Measurements from ENCODE around the gene PTGES.
A peak's percentile ranks its signal among the peaks of the same experiment; 100 is the strongest.
"Not testable (repeated sequence)": the region's sequence is repeated elsewhere in the genome, so short reads cannot be mapped to it uniquely, and the experiment has no call there.

The PTGES gene

DNA sequence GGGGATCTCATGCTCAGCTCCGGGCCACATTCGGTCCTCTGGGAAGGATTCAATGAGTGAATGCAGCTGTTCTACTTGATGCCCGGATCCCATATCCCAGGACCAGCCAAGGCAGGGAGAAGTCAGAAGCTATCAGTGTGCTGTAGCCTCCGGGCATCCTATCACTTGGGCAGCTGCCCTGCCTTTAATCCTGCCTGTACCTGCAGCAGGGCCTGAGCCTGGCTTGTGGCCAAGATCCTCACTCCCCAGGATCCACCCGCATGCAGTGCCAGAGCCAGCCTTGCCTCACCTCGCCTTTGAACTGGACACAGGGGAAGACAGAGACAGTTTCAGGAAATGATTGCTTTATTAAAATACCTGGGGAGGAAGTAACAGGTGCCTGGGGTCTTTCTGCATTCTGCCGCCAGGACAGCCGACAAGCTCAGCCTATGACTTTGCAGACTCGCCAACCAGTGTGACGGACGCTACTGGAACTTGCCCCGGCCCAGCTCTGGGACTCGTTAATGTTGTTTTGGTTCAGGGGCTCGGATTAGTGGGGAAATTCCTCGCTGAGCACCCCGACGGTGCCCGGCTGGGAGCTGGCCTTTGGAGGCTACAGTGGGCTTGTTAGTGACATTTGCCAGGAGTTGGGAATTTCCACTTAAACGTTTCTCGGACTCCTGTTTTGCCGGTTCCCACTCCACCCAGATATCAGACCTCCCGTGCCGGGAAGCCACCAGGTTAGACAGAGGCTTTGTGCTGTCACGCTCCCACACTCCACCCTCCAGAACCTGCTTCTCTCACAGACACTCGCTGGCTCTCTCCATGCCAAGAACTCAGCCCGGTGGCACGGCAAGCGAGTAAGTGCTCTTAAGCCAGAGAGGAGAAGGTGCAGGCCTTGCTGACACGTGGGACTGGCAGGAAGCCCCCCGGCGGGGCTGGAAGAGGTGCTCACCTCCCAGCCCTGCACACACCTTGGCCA lies 721 bp downstream of the PTGES start:
- Histone ChIP-seq H3K27ac (no peak overlapping the region), H3K9me3 (ENCODE audit: severe bottlenecking) (peaks cover 2% of the 10 kb centered on the region), H3K36me3 (no peaks in the 10 kb centered on the region), H3K27me3 (ENCODE audit: insufficient read depth, low read depth, severe bottlenecking) (no peaks in the 10 kb centered on the region), H3K4me3 (ENCODE audit: low read depth, low read length) (0 out of 2 replicates have a peak overlapping the region, but pooled peaks have one; percentile 22)
- TF ChIP-seq, protein P1, sequence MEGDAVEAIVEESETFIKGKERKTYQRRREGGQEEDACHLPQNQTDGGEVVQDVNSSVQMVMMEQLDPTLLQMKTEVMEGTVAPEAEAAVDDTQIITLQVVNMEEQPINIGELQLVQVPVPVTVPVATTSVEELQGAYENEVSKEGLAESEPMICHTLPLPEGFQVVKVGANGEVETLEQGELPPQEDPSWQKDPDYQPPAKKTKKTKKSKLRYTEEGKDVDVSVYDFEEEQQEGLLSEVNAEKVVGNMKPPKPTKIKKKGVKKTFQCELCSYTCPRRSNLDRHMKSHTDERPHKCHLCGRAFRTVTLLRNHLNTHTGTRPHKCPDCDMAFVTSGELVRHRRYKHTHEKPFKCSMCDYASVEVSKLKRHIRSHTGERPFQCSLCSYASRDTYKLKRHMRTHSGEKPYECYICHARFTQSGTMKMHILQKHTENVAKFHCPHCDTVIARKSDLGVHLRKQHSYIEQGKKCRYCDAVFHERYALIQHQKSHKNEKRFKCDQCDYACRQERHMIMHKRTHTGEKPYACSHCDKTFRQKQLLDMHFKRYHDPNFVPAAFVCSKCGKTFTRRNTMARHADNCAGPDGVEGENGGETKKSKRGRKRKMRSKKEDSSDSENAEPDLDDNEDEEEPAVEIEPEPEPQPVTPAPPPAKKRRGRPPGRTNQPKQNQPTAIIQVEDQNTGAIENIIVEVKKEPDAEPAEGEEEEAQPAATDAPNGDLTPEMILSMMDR (IDR thresholded peaks at IDR 0.05; ENCODE audit: low read depth, low read length): no peak
- no peak for DNase-seq

DNA sequence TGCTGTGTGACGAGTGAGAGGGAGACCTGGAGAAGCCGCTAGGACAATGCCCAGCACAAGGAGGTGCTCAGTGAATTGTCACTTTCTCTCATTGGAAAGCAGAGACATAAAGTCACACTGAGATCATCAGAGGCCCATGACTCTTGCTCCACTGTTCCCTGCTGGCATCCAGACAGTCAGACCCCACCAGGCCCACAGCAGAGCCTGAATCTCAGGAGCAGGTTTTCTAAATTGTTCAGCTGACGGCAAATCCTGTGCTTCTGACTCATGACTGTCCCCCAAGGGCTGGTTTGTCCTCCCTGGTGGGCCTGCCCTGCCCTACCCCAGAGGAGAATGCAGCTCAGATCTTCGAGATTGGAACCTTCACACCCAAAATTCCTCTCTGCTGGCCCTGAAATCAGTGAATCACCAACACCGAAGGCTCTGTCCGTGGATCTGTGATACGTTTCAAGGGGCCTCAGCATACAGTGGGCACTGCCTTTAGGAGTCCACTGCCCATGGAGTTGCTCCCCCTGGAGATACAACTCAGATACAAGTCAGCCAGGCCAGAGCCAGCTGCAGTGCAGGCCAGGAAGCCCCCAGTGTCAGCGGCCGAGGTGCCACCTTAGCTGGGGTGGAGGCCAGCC lies 2.7 kb downstream of the PTGES start:
- H3K27me3 ChIP-seq (ENCODE audit: insufficient read depth, low read depth, severe bottlenecking): no peaks in the 10 kb centered on the region
- no peaks in the 10 kb centered on the region for H3K9me3 ChIP-seq (ENCODE audit: severe bottlenecking)
- H3K27ac ChIP-seq: no peak overlapping the region
- TF ChIP-seq, protein P1 (IDR thresholded peaks at IDR 0.05; ENCODE audit: low read depth, low read length): no peak
- no peaks in the 10 kb centered on the region for H3K36me3 ChIP-seq
- DNase-seq: no peak
- H3K4me3 ChIP-seq (ENCODE audit: low read depth, low read length): no peak overlapping the region

DNA sequence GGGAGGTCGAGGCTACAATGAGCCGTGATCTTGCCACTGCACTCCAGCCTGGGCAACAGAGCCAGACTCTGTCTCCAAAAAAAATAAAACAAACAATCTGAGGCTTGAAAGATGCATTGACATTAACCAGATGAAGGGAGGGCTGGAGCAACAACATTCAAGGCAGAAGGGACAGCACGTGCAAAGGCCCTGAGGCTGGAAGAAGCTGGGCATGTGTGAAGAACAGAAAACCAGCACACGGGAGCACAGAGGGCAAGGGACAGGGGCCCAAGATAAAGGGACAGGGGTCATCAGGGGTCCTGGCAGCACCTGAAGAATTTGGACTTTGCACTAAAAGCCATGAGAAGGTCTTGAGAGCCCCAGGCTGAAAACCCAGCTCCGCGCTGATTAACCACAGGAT lies 3.3 kb downstream of the PTGES start:
- no peak overlapping the region for H3K4me3 ChIP-seq (ENCODE audit: low read depth, low read length)
- no peak for DNase-seq
- no peaks in the 10 kb centered on the region for H3K36me3 ChIP-seq
- H3K27ac ChIP-seq: no peak overlapping the region
- no peaks in the 10 kb centered on the region for H3K9me3 ChIP-seq (ENCODE audit: severe bottlenecking)
- TF ChIP-seq, protein P1 (IDR thresholded peaks at IDR 0.05; ENCODE audit: low read depth, low read length): no peak
- no peaks in the 10 kb centered on the region for H3K27me3 ChIP-seq (ENCODE audit: insufficient read depth, low read depth, severe bottlenecking)

DNA sequence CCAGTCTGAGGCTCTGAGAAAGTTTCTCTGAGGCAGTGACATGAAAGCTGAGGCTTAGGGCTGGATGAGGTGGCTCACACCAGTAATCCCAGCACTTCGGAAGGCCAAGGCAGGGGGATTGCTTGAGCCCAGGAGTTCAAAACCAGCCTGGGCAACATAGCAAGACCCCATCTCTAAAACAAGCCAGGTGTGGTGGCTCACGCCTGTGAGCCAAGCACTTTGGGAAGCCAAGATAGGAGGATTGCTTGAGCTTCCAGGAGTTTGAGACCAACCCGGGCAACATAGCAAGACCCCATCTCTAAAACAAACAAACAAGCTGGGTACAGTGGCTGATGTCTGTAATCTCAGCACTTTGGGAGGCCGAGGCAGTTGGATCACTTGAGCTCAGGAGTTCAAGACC lies 3.8 kb downstream of the PTGES start:
- H3K27ac ChIP-seq; H3K9me3 ChIP-seq (ENCODE audit: severe bottlenecking); H3K27me3 ChIP-seq (ENCODE audit: insufficient read depth, low read depth, severe bottlenecking); H3K36me3 ChIP-seq; DNase-seq; H3K4me3 ChIP-seq (ENCODE audit: low read depth, low read length): not testable (repeated sequence)

DNA sequence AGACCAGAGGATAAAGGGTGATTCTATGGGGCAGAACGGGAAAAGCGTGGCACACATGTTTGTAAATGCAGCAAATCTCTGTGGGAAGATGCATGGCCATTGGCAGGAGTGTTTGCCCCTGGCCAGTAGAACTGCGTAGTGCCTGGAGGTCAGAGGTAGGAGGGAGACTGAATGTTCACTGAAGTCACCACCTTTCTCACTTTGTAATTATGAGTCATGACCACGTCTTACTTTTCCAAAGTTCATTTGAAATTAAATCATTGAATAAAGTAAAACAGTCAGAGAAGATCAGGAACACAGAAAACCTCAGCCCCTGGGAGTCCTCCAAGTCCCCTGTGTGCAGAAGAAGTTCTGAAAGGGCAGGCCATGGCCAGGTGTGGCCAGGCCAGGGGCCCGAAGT lies 4.6 kb downstream of the PTGES start:
- TF ChIP-seq, protein P1 (IDR thresholded peaks at IDR 0.05; ENCODE audit: low read depth, low read length): no peak
- no peaks in the 10 kb centered on the region for H3K36me3 ChIP-seq
- DNase-seq: no peak
- H3K27ac ChIP-seq: no peak overlapping the region
- no peaks in the 10 kb centered on the region for H3K9me3 ChIP-seq (ENCODE audit: severe bottlenecking)
- no peak overlapping the region for H3K4me3 ChIP-seq (ENCODE audit: low read depth, low read length)
- H3K27me3 ChIP-seq (ENCODE audit: insufficient read depth, low read depth, severe bottlenecking): no peaks in the 10 kb centered on the region

DNA sequence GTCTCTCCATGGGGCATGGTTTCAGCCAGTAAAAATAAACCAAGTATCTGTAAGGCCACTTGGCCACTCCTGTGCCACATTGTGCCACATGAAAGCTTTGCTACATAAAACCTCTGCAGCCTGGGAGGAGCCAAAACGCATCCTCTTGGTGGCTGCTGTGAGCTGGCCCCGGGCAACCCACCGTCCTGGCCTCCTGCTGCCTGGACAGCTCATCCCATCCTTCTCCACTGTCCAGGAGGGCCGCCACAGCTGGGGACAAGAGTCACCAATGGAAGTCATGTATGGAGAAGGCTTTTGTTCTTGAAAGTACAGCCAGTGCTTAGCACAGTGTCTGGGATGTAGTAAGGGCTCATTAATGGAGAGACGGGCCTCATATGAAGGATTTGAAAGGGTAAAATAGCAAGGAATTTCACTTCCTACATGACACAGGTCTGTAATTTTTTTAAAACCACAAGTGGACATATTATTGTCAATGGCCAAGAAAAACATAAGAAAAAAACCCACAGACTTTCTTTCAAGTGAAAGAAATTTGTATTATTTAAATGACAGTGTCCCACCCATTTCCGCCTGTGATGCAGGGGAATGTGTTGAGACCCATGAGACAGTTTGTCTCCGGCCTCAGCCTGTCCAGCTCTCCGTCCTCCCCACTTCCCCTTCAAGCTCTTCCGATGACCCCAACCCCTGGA lies 6.6 kb downstream of the PTGES start:
- Histone ChIP-seq H3K36me3 (no peaks in the 10 kb centered on the region), H3K9me3 (ENCODE audit: severe bottlenecking) (no peaks in the 10 kb centered on the region), H3K27ac (no peak overlapping the region), H3K27me3 (ENCODE audit: insufficient read depth, low read depth, severe bottlenecking) (no peaks in the 10 kb centered on the region), H3K4me3 (ENCODE audit: low read depth, low read length) (no peak overlapping the region)
- no peak for DNase-seq
- TF ChIP-seq, protein P1 (IDR thresholded peaks at IDR 0.05; ENCODE audit: low read depth, low read length): no peak

Data from WERI-Rb-1 (cell line).